Glutamatergic neuron (in vitro differentiated cells): Measurements from ENCODE around the gene NDST1. TPM values are rescaled to one million over a fixed set of nuclear protein-coding genes. Genes with fewer than 3 reads are reported as not detected.

ENCODE experiments used
- DNase-seq: peaks from one replicate; pipeline ENCODE4 v3.0.0; 2022
- H3K27ac Mint-ChIP-seq: one replicate; pipeline ENCODE4 v1.8.0; 2020; ENCODE audit warnings: mild to moderate bottlenecking, mixed read lengths, inconsistent platforms; ENCODE audit not compliant: unreplicated experiment
- H3K27me3 Mint-ChIP-seq: one replicate; pipeline ENCODE4 v1.8.0; 2020; ENCODE audit warnings: mild to moderate bottlenecking, moderate library complexity, mixed read lengths, inconsistent platforms; ENCODE audit not compliant: unreplicated experiment
- H3K36me3 Mint-ChIP-seq: one replicate; pipeline ENCODE4 v1.8.0; 2020; ENCODE audit warnings: mild to moderate bottlenecking, mixed read lengths, inconsistent platforms; ENCODE audit not compliant: unreplicated experiment
- H3K4me1 Mint-ChIP-seq: one replicate; pipeline ENCODE4 v1.8.0; 2020; ENCODE audit warnings: mild to moderate bottlenecking, low read depth, mixed read lengths, inconsistent platforms; ENCODE audit not compliant: unreplicated experiment
- H3K4me3 Mint-ChIP-seq: one replicate; pipeline ENCODE4 v1.8.0; 2020; ENCODE audit warnings: mild to moderate bottlenecking, mixed read lengths, inconsistent platforms; ENCODE audit not compliant: unreplicated experiment
- H3K9me3 Mint-ChIP-seq: one replicate; pipeline ENCODE4 v1.8.0; 2020; ENCODE audit warnings: mild to moderate bottlenecking, moderate library complexity, mixed read lengths, inconsistent platforms; ENCODE audit not compliant: unreplicated experiment
- CTCF ChIP-seq: fragments of 200-600 bp; sonication (generic); IDR thresholded peaks from one replicate; pipeline ENCODE4 v1.5.0; 2021; ENCODE audit not compliant: partially characterized antibody, unreplicated experiment
- total RNA-seq: library from RNA; stranded (reverse); fragmentation: NEBNext Ultra II Directional; extraction: Animal tissue kit (Norgen Biotek cat#: 25700); gene quantifications from one replicate; pipeline ENCODE4 v1.2.1, GENCODE V29; 2021; ENCODE audit not compliant: unreplicated experiment

Gene NDST1
- total RNA-seq, 1 donor from 2014 or later, result 160 TPM

- H3K36me3 Mint-ChIP-seq, result no peaks in the 10 kb centered on the region
- H3K27me3 Mint-ChIP-seq, result peaks cover 6% of the 10 kb centered on the region
- DNase-seq, result no peak
- peaks cover 14% of the 10 kb centered on the region for H3K4me1 Mint-ChIP-seq
- no peaks in the 10 kb centered on the region for H3K9me3 Mint-ChIP-seq
- no peak overlapping the region for H3K4me3 Mint-ChIP-seq
- H3K27ac Mint-ChIP-seq, result no peak overlapping the region
- no peak for TF ChIP-seq CTCF
Observed at GRCh38 chr5:150598006-150598405, 90.1 kb downstream of the NDST1 start.

- no peak overlapping the region for H3K27ac Mint-ChIP-seq
- TF ChIP-seq CTCF, result no peak
- no peaks in the 10 kb centered on the region for H3K36me3 Mint-ChIP-seq
- H3K27me3 Mint-ChIP-seq, result peaks cover 6% of the 10 kb centered on the region
- DNase-seq, result no peak
- H3K9me3 Mint-ChIP-seq, result no peaks in the 10 kb centered on the region
- no peak overlapping the region for H3K4me3 Mint-ChIP-seq
- H3K4me1 Mint-ChIP-seq, result peaks cover 9% of the 10 kb centered on the region
Observed at GRCh38 chr5:150598821-150599273, 90.9 kb downstream of the NDST1 start.

- Mint-ChIP-seq H3K36me3 (no peaks in the 10 kb centered on the region), H3K27me3 (peaks cover 6% of the 10 kb centered on the region), H3K4me3 (no peak overlapping the region), H3K4me1 (peaks cover 6% of the 10 kb centered on the region), H3K9me3 (no peaks in the 10 kb centered on the region), H3K27ac (no peak overlapping the region)
- TF ChIP-seq CTCF, result no peak
- no peak for DNase-seq
Observed at GRCh38 chr5:150599281-150599680, 91.3 kb downstream of the NDST1 start.

- no peak for TF ChIP-seq CTCF
- H3K9me3 Mint-ChIP-seq, result no peaks in the 10 kb centered on the region
- no peaks in the 10 kb centered on the region for H3K36me3 Mint-ChIP-seq
- H3K27me3 Mint-ChIP-seq, result peaks cover 2% of the 10 kb centered on the region
- DNase-seq, result no peak
- H3K4me3 Mint-ChIP-seq, result no peak overlapping the region
- no peak overlapping the region for H3K27ac Mint-ChIP-seq
- H3K4me1 Mint-ChIP-seq, result peaks cover 3% of the 10 kb centered on the region
Observed at GRCh38 chr5:150599917-150600511, 92.1 kb downstream of the NDST1 start.

GRCh38 chr5:150600616-150601490 lies 92.9 kb downstream of the NDST1 start:
- no peak for TF ChIP-seq CTCF
- no peak overlapping the region for H3K4me3 Mint-ChIP-seq
- H3K27ac Mint-ChIP-seq, result no peak overlapping the region
- H3K27me3 Mint-ChIP-seq, result peaks cover 2% of the 10 kb centered on the region
- H3K4me1 Mint-ChIP-seq, result peaks cover 6% of the 10 kb centered on the region
- H3K36me3 Mint-ChIP-seq, result no peaks in the 10 kb centered on the region
- no peak for DNase-seq
- H3K9me3 Mint-ChIP-seq, result no peaks in the 10 kb centered on the region
